IPS-NIHi11 (cell line): ENCODE measurements around the gene ZNF697.

ENCODE experiments used
- DNase-seq: peaks from one replicate; pipeline ENCODE4 v3.0.0; 2012; ENCODE audit warnings: mixed read lengths, low spot score

ZNF697 gene

GRCh38 chr1:119662034-119662437, 14.0 kb upstream of the ZNF697 start:
- no peak for DNase-seq

GRCh38 chr1:119660253-119661083, 12.4 kb upstream of the ZNF697 start:
- no peak for DNase-seq

- DNase-seq: peak; percentile 32
Measured at GRCh38 chr1:119659628-119660027, 11.6 kb upstream of the ZNF697 start.

GRCh38 chr1:119656410-119656955, 8.4 kb upstream of the ZNF697 start:
- DNase-seq: no peak

GRCh38 chr1:119655154-119655553, 7.1 kb upstream of the ZNF697 start:
- DNase-seq: no peak

- DNase-seq: no peak
Measured at GRCh38 chr1:119653839-119654170, 5.7 kb upstream of the ZNF697 start.

GRCh38 chr1:119653135-119653838, 5.2 kb upstream of the ZNF697 start:
- DNase-seq: no peak

- no peak for DNase-seq
Measured at GRCh38 chr1:119652587-119652986, 4.5 kb upstream of the ZNF697 start.

GRCh38 chr1:119651641-119652040, 3.6 kb upstream of the ZNF697 start:
- no peak for DNase-seq

GRCh38 chr1:119651133-119651532, 3.1 kb upstream of the ZNF697 start:
- no peak for DNase-seq

- no peak for DNase-seq
Measured at GRCh38 chr1:119648620-119649004, 546 bp upstream of the ZNF697 start.

GRCh38 chr1:119647228-119647733, 785 bp downstream of the ZNF697 start:
- no peak for DNase-seq

- no peak for DNase-seq
Measured at GRCh38 chr1:119646521-119647227, 1.4 kb downstream of the ZNF697 start.

GRCh38 chr1:119639109-119639508, 9.0 kb downstream of the ZNF697 start:
- no peak for DNase-seq

GRCh38 chr1:119637710-119638109, 10.4 kb downstream of the ZNF697 start:
- no peak for DNase-seq

GRCh38 chr1:119636491-119637089, 11.5 kb downstream of the ZNF697 start:
- no peak for DNase-seq

- no peak for DNase-seq
Measured at GRCh38 chr1:119635811-119636390, 12.2 kb downstream of the ZNF697 start.

- DNase-seq: no peak
Measured at GRCh38 chr1:119634016-119634415, 14.1 kb downstream of the ZNF697 start.

GRCh38 chr1:119633575-119633974, 14.5 kb downstream of the ZNF697 start:
- DNase-seq: no peak

GRCh38 chr1:119632841-119633240, 15.2 kb downstream of the ZNF697 start:
- no peak for DNase-seq

GRCh38 chr1:119632103-119632490, 16.0 kb downstream of the ZNF697 start:
- no peak for DNase-seq
